B cell (primary cell): ENCODE data around the gene HTR2A. TPM values are rescaled to one million over a fixed set of nuclear protein-coding genes. Genes with fewer than 3 reads are reported as not detected.

Source experiments
- ATAC-seq: fragments of 200-7000 bp; cut with Tn5 transposase; one replicate; pipeline ENCODE4 v1.10.0; 2021; ENCODE audit warnings: low read depth, mild to moderate bottlenecking, moderate number of reproducible peaks, moderate library complexity
- CTCF ChIA-PET: fragments of 350-600 bp; sonication (Branson Sonifier 250); formaldehyde crosslinking; loops from one replicate; lab custom pipeline; 2021; ENCODE audit warnings: antibody characterized with exemption, inconsistent platforms; lab: Charles Lee
- POLR2A ChIA-PET: fragments of 350-600 bp; sonication (Branson Sonifier 250); formaldehyde crosslinking; loops from one replicate; lab custom pipeline; 2021; ENCODE audit warnings: antibody characterized with exemption; lab: Charles Lee
- DNase-seq: peaks from one replicate; pipeline ENCODE4 v3.0.0; 2013
- H2AFZ ChIP-seq: 2 replicates; pipeline ENCODE4 v1.6.1; 2012; ENCODE audit warnings: mild to moderate bottlenecking, low read depth, low read length; ENCODE audit not compliant: insufficient read depth, poor library complexity, severe bottlenecking
- H3K27ac ChIP-seq, 2 donors: 1 replicate in 1 of 2; 2 replicates in 1 of 2; pipeline ENCODE4 v1.5.1; 2012 to 2013; ENCODE audit warnings: low read length in 2 of 2, mild to moderate bottlenecking in 2 of 2, moderate library complexity in 1 of 2
- H3K27me3 ChIP-seq, 4 experiments: fragments of 200-600 bp in 1 of 4; sonication (generic) in 1 of 4; replicated peaks in 1 of 4; 1 replicate in 2 of 4; 2 replicates in 2 of 4; pipeline versions ENCODE4 v1.6.1 to v1.7.0; 2013 to 2016; ENCODE audit warnings: low read length in 3 of 4, mild to moderate bottlenecking in 2 of 4, mixed read lengths in 1 of 4, moderate library complexity in 1 of 4; ENCODE audit not compliant: insufficient read depth in 4 of 4, control insufficient read depth in 3 of 4; ENCODE audit errors: control extremely low read depth in 1 of 4
- H3K36me3 ChIP-seq, 2 experiments: replicated peaks in 1 of 2; 1 replicate in 1 of 2; 2 replicates in 1 of 2; pipeline versions ENCODE4 v1.6.1 to v1.7.1; 2013; ENCODE audit warnings: low read length in 1 of 2; ENCODE audit not compliant: insufficient read depth in 2 of 2, control insufficient read depth in 1 of 2; ENCODE audit errors: control extremely low read depth in 1 of 2, extremely low read depth in 1 of 2
- H3K4me1 ChIP-seq, 2 donors: fragments of 200-600 bp in 1 of 2; sonication (generic) in 1 of 2; 1 replicate in 1 of 2; 2 replicates in 1 of 2; pipeline versions ENCODE4 v1.5.1 to v1.6.1; 2013 to 2017; ENCODE audit warnings: low read length in 2 of 2; ENCODE audit not compliant: control insufficient read depth in 2 of 2, insufficient read depth in 2 of 2
- H3K4me2 ChIP-seq: replicated peaks from 2 replicates; pipeline ENCODE3; 2012; ENCODE audit warnings: mild to moderate bottlenecking, low read depth, low read length; ENCODE audit not compliant: poor library complexity, severe bottlenecking
- H3K4me3 ChIP-seq, 5 experiments: fragments of 200-600 bp in 1 of 5; sonication (generic) in 1 of 5; 1 replicate in 3 of 5; 2 replicates in 2 of 5; pipeline versions ENCODE4 v1.5.1 to v1.7.0; 2011 to 2016; ENCODE audit warnings: low read length in 4 of 5, mild to moderate bottlenecking in 4 of 5, low read depth in 2 of 5, control low read depth in 1 of 5, moderate library complexity in 1 of 5; ENCODE audit not compliant: insufficient read depth in 1 of 5; ENCODE audit errors: control extremely low read depth in 1 of 5, extremely low read depth in 1 of 5
- H3K79me2 ChIP-seq: fragments of 200-600 bp; sonication (generic); one replicate; pipeline ENCODE4 v1.6.0; 2016; ENCODE audit warnings: low read length; ENCODE audit not compliant: control insufficient read depth, insufficient read depth
- H3K9ac ChIP-seq: fragments of 200-600 bp; sonication (generic); 2 replicates; pipeline ENCODE4 v1.6.1; 2017; ENCODE audit warnings: mild to moderate bottlenecking, low read length, moderate library complexity
- H3K9me3 ChIP-seq, 3 donors: one replicate each; pipeline versions ENCODE4 v1.6.1 to v1.7.1; 2013; ENCODE audit warnings: low read length in 2 of 3; ENCODE audit not compliant: control insufficient read depth in 2 of 3, insufficient read depth in 1 of 3; ENCODE audit errors: control extremely low read depth in 1 of 3
- H4K20me1 ChIP-seq: 2 replicates; pipeline ENCODE4 v1.6.0; 2012; ENCODE audit warnings: mild to moderate bottlenecking, low read length; ENCODE audit not compliant: insufficient read depth, control insufficient read depth, poor library complexity, severe bottlenecking
- H3K27ac Mint-ChIP-seq: one replicate; pipeline ENCODE4 v1.8.0; 2021; ENCODE audit warnings: mixed read lengths
- H3K27me3 Mint-ChIP-seq: one replicate; pipeline ENCODE4 v1.8.0; 2021; ENCODE audit warnings: mixed read lengths
- H3K4me1 Mint-ChIP-seq: one replicate; pipeline ENCODE4 v1.8.0; 2021; ENCODE audit warnings: mixed read lengths
- H3K4me3 Mint-ChIP-seq: one replicate; pipeline ENCODE4 v1.8.0; 2021; ENCODE audit warnings: mixed read lengths
- H3K9me3 Mint-ChIP-seq: one replicate; pipeline ENCODE4 v1.8.0; 2022; ENCODE audit warnings: mixed read lengths; ENCODE audit not compliant: insufficient read depth
- EZH2 ChIP-seq: IDR thresholded peaks from 2 replicates; pipeline ENCODE4 v1.6.1; 2012; ENCODE audit warnings: borderline replicate concordance, low read depth, mild to moderate bottlenecking, moderate library complexity, low read length; ENCODE audit not compliant: insufficient read depth, poor library complexity, severe bottlenecking
- WGBS: methylation state at CpG from one replicate; pipeline ENCODE4 v1.1.5; 2013; ENCODE audit warnings: missing lambda C conversion rate; ENCODE audit not compliant: insufficient coverage; 5-methylcytosine and 5-hydroxymethylcytosine counted together
- intact Hi-C: fragments of 100-400 bp; cut with micrococcal nuclease; formaldehyde crosslinking; loops from one replicate; pipeline ENCODE4 v1.10.0; 2022
- polyA plus RNA-seq: library from polyadenylated mRNA; depleted of rRNA; stranded (reverse); fragments of >200 nt; gene quantifications from 2 replicates; pipeline ENCODE4 v1.2.3, GENCODE V29; 2012
- total RNA-seq, 2 donors: library from RNA; stranded (reverse); fragments of 120-200 nt in 1 of 2; gene quantifications; 1 replicate in 1 of 2; 2 replicates in 1 of 2; pipeline versions ENCODE4 v1.2.3 to v1.2.4, GENCODE V29; 2013 to 2022
- TF ChIP-seq, protein P1 (sequence below): fragments of 200-600 bp; IDR thresholded peaks from one replicate; pipeline ENCODE4 v1.8.0; 2022; ENCODE audit warnings: antibody characterized with exemption, mild to moderate bottlenecking

HTR2A gene
- total and polyA plus RNA-seq, 2 donors (not counting 1 experiment from before 2014, with no cell fraction given), result not detected

- intact Hi-C loops, result no loop called here
- no peak overlapping the region for H3K9ac ChIP-seq
- ATAC-seq (no peak), DNase-seq (no peak)
- no peak overlapping the region for H3K27ac ChIP-seq
- H3K79me2 ChIP-seq, result no peaks in the 10 kb centered on the region
- no peak overlapping the region for H2AFZ ChIP-seq
- H4K20me1 ChIP-seq, result no peaks in the 10 kb centered on the region
- H3K36me3 ChIP-seq, result no peaks in the 10 kb centered on the region
- WGBS, result 77% methylated on average over 8 of the region's 8 CpGs
- H3K9me3 ChIP-seq, result no peaks in the 10 kb centered on the region
- no peak overlapping the region for H3K4me2 ChIP-seq
- H3K27me3 ChIP-seq, result peaks cover 0 to 25% (median 5%) of the 10 kb centered on the region in 4 experiments
- H3K4me1 ChIP-seq, result peaks cover 15 to 23% of the 10 kb centered on the region in 2 donors
- no peak overlapping the region for H3K4me3 ChIP-seq
- Mint-ChIP-seq H3K4me1 (peaks cover 22% of the 10 kb centered on the region), H3K4me3 (no peak overlapping the region), H3K27me3 (peaks cover 56% of the 10 kb centered on the region), H3K27ac (no peak overlapping the region), H3K9me3 (no peaks in the 10 kb centered on the region)
- CTCF ChIA-PET, result interaction anchor here (1.1 to 3.5 kb wide), 3 partner anchors 63 to 1873 kb away, joined by 4 to 13 read pairs (median 12); no protein-coding TSS in a partner anchor
- POLR2A ChIA-PET, result no interaction called here
- TF ChIP-seq, protein P1, sequence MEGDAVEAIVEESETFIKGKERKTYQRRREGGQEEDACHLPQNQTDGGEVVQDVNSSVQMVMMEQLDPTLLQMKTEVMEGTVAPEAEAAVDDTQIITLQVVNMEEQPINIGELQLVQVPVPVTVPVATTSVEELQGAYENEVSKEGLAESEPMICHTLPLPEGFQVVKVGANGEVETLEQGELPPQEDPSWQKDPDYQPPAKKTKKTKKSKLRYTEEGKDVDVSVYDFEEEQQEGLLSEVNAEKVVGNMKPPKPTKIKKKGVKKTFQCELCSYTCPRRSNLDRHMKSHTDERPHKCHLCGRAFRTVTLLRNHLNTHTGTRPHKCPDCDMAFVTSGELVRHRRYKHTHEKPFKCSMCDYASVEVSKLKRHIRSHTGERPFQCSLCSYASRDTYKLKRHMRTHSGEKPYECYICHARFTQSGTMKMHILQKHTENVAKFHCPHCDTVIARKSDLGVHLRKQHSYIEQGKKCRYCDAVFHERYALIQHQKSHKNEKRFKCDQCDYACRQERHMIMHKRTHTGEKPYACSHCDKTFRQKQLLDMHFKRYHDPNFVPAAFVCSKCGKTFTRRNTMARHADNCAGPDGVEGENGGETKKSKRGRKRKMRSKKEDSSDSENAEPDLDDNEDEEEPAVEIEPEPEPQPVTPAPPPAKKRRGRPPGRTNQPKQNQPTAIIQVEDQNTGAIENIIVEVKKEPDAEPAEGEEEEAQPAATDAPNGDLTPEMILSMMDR, result no peak
- TF ChIP-seq EZH2, result no peak
These were observed 1.5 kb downstream of the HTR2A start for GRCh38 chr13:46895381-46895780.

GRCh38 chr13:46894568-46894967, 2.3 kb downstream of the HTR2A start:
- Mint-ChIP-seq H3K4me1 (peaks cover 22% of the 10 kb centered on the region), H3K27me3 (peaks cover 62% of the 10 kb centered on the region), H3K4me3 (peak overlapping the region; percentile 78), H3K27ac (no peak overlapping the region), H3K9me3 (no peaks in the 10 kb centered on the region)
- CTCF ChIA-PET, result interaction anchor here (0.7 to 3.5 kb wide), 13 partner anchors 8 to 1874 kb away, joined by 3 to 13 read pairs (median 4); no protein-coding TSS in a partner anchor
- Histone ChIP-seq H3K4me2 (peak overlapping the region; percentile 88), H3K9ac (peak overlapping the region; percentile 67), H3K9me3 (no peaks in the 10 kb centered on the region), H4K20me1 (no peaks in the 10 kb centered on the region), H3K4me1 (peaks cover 15 to 23% of the 10 kb centered on the region in 2 donors), H3K79me2 (no peaks in the 10 kb centered on the region), H3K27ac (no peak overlapping the region), H3K4me3 (peak overlapping the region in 2 of 5 experiments; percentile 52 to 72), H3K27me3 (peaks cover 0 to 25% (median 5%) of the 10 kb centered on the region in 4 experiments), H3K36me3 (no peaks in the 10 kb centered on the region), H2AFZ (peak overlapping the region; percentile 85)
- POLR2A ChIA-PET, result no interaction called here
- DNase-seq (no peak), ATAC-seq (peak; percentile 45)
- TF ChIP-seq, protein P1, result no peak
- TF ChIP-seq EZH2, result no peak
- intact Hi-C loops, result loop anchor here (1.0 to 5.0 kb wide), 2 partner anchors 880 to 1873 kb away; no protein-coding TSS in a partner anchor
